Stimulated activated CD4-positive, alpha-beta T cell treated with anti-CD3 and anti-CD28 coated beads, Interleukin-12 subunit alpha, Interleukin-12 subunit beta, amount 100 ng/mL, for 48 hours (primary cell): ENCODE measurements around the gene REEP2.

Source experiments
- DNase-seq, 3 donors: peaks; one replicate each; pipeline ENCODE4 v3.0.0-alpha.2; 2020; ENCODE audit warnings: low read depth in 2 of 3, low spot score in 1 of 3

Gene REEP2

DNA sequence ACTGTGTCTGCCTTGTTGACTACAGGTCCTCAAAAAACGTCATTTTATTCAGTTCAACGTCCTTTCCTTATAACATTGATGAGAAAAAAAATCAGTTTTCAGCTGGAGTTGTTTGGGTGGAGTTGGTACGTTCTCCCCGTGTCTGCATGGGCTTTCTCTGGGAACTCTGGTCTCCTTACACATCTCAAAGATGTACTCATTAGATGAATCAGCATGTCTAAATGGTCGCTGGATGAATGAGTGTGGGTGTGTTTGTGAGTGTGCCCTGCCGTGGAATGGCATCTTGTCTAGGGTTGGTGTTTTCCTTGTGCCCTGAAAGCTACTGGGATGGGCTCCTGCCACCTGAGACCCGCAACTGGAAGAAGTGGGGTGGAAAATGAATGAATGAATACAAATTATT is 56.5 kb downstream of the REEP2 start:
- DNase-seq = no peak
